Stimulated activated naive B cell treated with anti-CD40 and anti-IgM and Interleukin-4, amounts not matched to agents 10 μg/mL and 1 μg/mL and 100 μg/mL, for 72 hours (primary cell): ENCODE results near the gene PLXNC1.

Source experiments
- ATAC-seq, 2 donors: fragments of 150-1000 bp; cut with Tn5 transposase; replicated peaks; 2 replicates each; pipeline ENCODE4 v1.10.0; 2021; ENCODE audit warnings: moderate library complexity in 1 of 2
- DNase-seq: peaks from one replicate; pipeline ENCODE4 v3.0.0; 2021
- H3K27ac Mint-ChIP-seq: one replicate; pipeline ENCODE4 v1.8.0; 2022; ENCODE audit warnings: mild to moderate bottlenecking, mixed read lengths
- H3K27me3 Mint-ChIP-seq, 2 donors: one replicate each; pipeline ENCODE4 v1.8.0; 2022; ENCODE audit warnings: mixed read lengths in 2 of 2
- H3K36me3 Mint-ChIP-seq, 2 donors: one replicate each; pipeline ENCODE4 v1.8.0; 2022; ENCODE audit warnings: mixed read lengths in 2 of 2, mild to moderate bottlenecking in 1 of 2
- H3K4me1 Mint-ChIP-seq, 2 donors: one replicate each; pipeline ENCODE4 v1.8.0; 2022; ENCODE audit warnings: mixed read lengths in 2 of 2, mild to moderate bottlenecking in 1 of 2
- H3K4me3 Mint-ChIP-seq, 2 donors: one replicate each; pipeline ENCODE4 v1.8.0; 2022; ENCODE audit warnings: mild to moderate bottlenecking in 2 of 2, mixed read lengths in 2 of 2, moderate library complexity in 1 of 2
- H3K9me3 Mint-ChIP-seq, 2 donors: one replicate each; pipeline ENCODE4 v1.8.0; 2022; ENCODE audit warnings: mixed read lengths in 2 of 2, mild to moderate bottlenecking in 1 of 2

Gene PLXNC1

GRCh38 chr12:94144781-94145180 lies 3.6 kb upstream of the PLXNC1 start:
- no peaks in the 10 kb centered on the region for H3K27me3 Mint-ChIP-seq
- no peak for DNase-seq
- H3K27ac Mint-ChIP-seq, result no peak overlapping the region
- peaks cover 24 to 49% of the 10 kb centered on the region in 2 donors for H3K4me1 Mint-ChIP-seq
- no peak for ATAC-seq
- H3K9me3 Mint-ChIP-seq, result no peaks in the 10 kb centered on the region
- H3K4me3 Mint-ChIP-seq, result no peak overlapping the region
- no peaks in the 10 kb centered on the region for H3K36me3 Mint-ChIP-seq

GRCh38 chr12:94145191-94145983 lies 3.0 kb upstream of the PLXNC1 start:
- no peak for DNase-seq
- H3K27me3 Mint-ChIP-seq, result no peaks in the 10 kb centered on the region

GRCh38 chr12:94146166-94146936 lies 2.0 kb upstream of the PLXNC1 start:
- ATAC-seq (no peak), DNase-seq (no peak)
- Mint-ChIP-seq H3K9me3 (no peaks in the 10 kb centered on the region), H3K27me3 (no peaks in the 10 kb centered on the region), H3K4me1 (peaks cover 32 to 50% of the 10 kb centered on the region in 2 donors), H3K27ac (no peak overlapping the region), H3K36me3 (peaks cover 8 to 10% of the 10 kb centered on the region in 2 donors), H3K4me3 (no peak overlapping the region)

More at GRCh38 chr12:94145191-94145983, 3.0 kb upstream of the PLXNC1 start:
- Mint-ChIP-seq H3K4me1 (peaks cover 26 to 48% of the 10 kb centered on the region in 2 donors), H3K36me3 (peaks cover 3 to 4% of the 10 kb centered on the region in 2 donors), H3K9me3 (no peaks in the 10 kb centered on the region), H3K27ac (no peak overlapping the region), H3K4me3 (no peak overlapping the region)
- ATAC-seq, result no peak

GRCh38 chr12:94147387-94147990 lies 888 bp upstream of the PLXNC1 start:
- Mint-ChIP-seq H3K27me3 (no peaks in the 10 kb centered on the region), H3K27ac (peak overlapping the region; percentile 95), H3K4me1 (peaks cover 31 to 55% of the 10 kb centered on the region in 2 donors), H3K36me3 (peaks cover 12 to 16% of the 10 kb centered on the region in 2 donors), H3K4me3 (peak overlapping the region; percentile 89 to 95), H3K9me3 (no peaks in the 10 kb centered on the region)
- ATAC-seq, result peak in 1 of 2 donors; percentile 3
- no peak for DNase-seq

DNA sequence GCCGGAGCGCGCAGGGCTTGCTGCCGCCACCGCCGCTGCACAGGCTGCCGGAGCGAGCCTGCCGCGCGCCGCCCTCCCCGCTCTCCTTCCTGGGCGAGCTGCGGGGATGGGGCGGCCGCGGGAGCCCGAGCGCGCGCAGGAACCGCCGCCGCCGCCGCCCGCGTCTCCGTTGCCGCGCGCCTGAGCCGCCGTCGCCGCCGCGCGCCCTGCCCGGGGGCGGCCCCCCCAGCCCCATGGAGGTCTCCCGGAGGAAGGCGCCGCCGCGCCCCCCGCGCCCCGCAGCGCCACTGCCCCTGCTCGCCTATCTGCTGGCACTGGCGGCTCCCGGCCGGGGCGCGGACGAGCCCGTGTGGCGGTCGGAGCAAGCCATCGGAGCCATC lies 352 bp downstream of the PLXNC1 start:
- ATAC-seq, result peak; percentile 3 to 11
- Mint-ChIP-seq H3K4me3 (peak overlapping the region; percentile 89 to 95), H3K27me3 (no peaks in the 10 kb centered on the region), H3K9me3 (no peaks in the 10 kb centered on the region), H3K27ac (peak overlapping the region; percentile 81), H3K4me1 (peaks cover 41 to 64% of the 10 kb centered on the region in 2 donors), H3K36me3 (peaks cover 21 to 28% of the 10 kb centered on the region in 2 donors)
- no peak for DNase-seq

GRCh38 chr12:94149119-94149780 lies 873 bp downstream of the PLXNC1 start:
- Mint-ChIP-seq H3K27ac (peak overlapping the region; percentile 90), H3K9me3 (no peaks in the 10 kb centered on the region)

DNA sequence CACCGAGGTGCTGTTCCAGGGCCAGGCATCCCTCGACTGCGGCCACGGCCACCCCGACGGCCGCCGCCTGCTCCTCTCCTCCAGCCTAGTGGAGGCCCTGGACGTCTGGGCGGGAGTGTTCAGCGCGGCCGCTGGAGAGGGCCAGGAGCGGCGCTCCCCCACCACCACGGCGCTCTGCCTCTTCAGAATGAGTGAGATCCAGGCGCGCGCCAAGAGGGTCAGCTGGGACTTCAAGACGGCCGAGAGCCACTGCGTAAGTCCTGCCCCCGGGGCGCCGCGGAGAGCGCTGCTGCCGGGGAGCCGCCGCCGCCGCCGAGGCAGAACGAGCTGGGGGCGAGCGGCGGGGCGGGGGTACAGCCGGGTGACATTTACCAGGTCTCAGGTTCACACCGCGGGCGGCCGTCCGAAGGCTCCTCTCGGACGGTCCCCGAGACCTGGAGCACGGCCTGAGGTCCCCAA lies 1.4 kb downstream of the PLXNC1 start:
- H3K36me3 Mint-ChIP-seq, result peaks cover 24 to 32% of the 10 kb centered on the region in 2 donors
- DNase-seq, result no peak
- H3K27me3 Mint-ChIP-seq, result no peaks in the 10 kb centered on the region
- H3K4me1 Mint-ChIP-seq, result peaks cover 44 to 68% of the 10 kb centered on the region in 2 donors
- ATAC-seq, result peak; percentile 3 to 13
- H3K9me3 Mint-ChIP-seq, result no peaks in the 10 kb centered on the region
- H3K4me3 Mint-ChIP-seq, result peak overlapping the region; percentile 89 to 99
- H3K27ac Mint-ChIP-seq, result peak overlapping the region; percentile 90

More at GRCh38 chr12:94149119-94149780, 873 bp downstream of the PLXNC1 start:
- Mint-ChIP-seq H3K4me3 (peak overlapping the region; percentile 89 to 99), H3K36me3 (peaks cover 24 to 32% of the 10 kb centered on the region in 2 donors), H3K4me1 (peaks cover 44 to 68% of the 10 kb centered on the region in 2 donors), H3K27me3 (no peaks in the 10 kb centered on the region)
- ATAC-seq (peak; percentile 25 to 40), DNase-seq (peak; percentile 55)

DNA sequence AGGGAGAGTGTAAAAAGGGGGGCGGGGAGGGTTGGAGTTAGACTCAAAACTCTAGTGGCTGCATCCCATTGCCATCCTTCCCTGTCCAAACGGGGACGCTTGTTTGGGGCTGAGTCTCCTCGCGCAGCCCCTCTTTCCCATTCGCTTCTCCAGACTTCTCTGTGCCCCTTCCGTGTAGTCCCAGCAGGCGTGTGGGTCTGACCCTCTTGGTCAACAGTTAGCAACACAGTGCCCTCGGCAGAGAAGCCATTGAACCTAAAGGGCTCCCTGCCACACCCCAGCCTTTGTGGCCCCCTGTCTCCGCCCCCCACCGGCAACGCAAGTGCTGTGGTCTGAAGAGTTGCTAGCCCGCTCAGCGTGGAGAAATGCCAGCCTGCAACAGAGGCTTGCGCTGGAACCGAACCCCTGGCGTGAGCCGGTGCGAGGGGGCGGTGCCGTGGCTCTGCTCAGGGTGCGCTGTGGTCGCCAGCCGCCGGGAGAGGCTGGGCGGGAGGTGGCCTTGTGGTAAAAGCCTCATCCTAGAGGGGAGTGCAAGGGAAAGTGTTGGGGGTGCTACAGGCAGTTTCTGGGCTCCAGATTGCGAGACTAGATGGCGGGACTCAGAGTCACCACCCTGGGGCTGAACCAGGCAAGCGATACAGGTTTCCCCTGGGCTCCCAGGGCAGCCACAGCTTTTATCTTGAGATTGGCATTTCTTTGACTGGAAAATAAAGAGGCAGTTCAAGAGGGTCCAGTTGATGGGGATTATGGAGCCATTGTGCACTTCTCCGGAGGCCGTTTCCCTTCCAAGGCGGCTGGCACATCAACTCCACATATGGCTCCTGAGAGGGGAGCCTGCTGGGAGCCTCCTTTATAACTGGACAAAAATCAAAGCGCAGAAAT lies 2.1 kb downstream of the PLXNC1 start:
- peaks cover 25 to 34% of the 10 kb centered on the region in 2 donors for H3K36me3 Mint-ChIP-seq
- ATAC-seq (peak; percentile 17 to 30), DNase-seq (peak; percentile 50)

GRCh38 chr12:94151582-94151981 lies 3.2 kb downstream of the PLXNC1 start:
- DNase-seq (no peak), ATAC-seq (no peak)
- H3K9me3 Mint-ChIP-seq, result no peaks in the 10 kb centered on the region
- H3K4me3 Mint-ChIP-seq, result peak overlapping the region; percentile 74 to 89
- peaks cover 42 to 61% of the 10 kb centered on the region in 2 donors for H3K4me1 Mint-ChIP-seq
- peaks cover 30 to 42% of the 10 kb centered on the region in 2 donors for H3K36me3 Mint-ChIP-seq
- H3K27ac Mint-ChIP-seq, result no peak overlapping the region
- H3K27me3 Mint-ChIP-seq, result no peaks in the 10 kb centered on the region

More for the DNA sequence above, 2.1 kb downstream of the PLXNC1 start:
- H3K4me1 Mint-ChIP-seq, result peaks cover 45 to 66% of the 10 kb centered on the region in 2 donors
- peak overlapping the region; percentile 95 for H3K27ac Mint-ChIP-seq
- no peaks in the 10 kb centered on the region for H3K9me3 Mint-ChIP-seq
- peak overlapping the region; percentile 89 to 99 for H3K4me3 Mint-ChIP-seq
- no peaks in the 10 kb centered on the region for H3K27me3 Mint-ChIP-seq

DNA sequence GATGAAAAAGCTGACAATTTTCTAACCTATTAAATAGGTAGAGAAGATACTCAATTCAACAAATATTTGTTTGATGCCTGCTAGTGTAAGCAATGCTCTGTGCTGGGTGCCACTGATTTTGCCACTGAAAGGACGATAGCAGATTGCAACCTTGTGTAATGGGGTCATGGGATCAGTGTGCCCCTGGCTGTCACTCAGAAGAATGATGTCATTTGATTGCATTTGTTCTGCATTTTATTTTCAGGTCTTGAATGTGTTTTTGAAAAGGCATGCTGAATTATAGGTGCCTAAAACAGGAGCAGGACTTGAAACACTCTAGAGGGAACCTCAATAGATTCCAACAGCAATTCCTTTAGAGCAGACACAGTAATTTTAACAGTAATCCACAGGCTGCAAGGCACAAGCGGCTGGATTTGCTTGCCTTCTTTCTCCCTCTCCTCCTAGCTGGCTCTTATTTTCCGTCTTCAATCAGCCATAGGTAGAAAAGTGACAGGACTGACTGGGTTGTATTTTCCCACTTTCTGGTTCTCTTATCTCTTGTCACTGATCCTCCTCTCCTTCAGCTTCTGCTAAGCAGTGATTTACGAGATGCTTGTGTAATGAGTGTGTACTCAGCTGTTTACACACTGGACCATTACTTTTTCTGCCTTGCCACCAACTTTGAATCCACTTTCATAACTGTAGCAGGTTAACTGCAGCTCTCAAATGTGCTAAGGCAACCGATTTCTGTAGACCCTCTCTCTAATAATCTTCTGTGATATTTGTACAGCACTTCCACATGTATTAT lies 4.1 kb downstream of the PLXNC1 start:
- peaks cover 35 to 47% of the 10 kb centered on the region in 2 donors for H3K36me3 Mint-ChIP-seq
- peak overlapping the region in 1 of 2 donors; percentile 47 for H3K4me3 Mint-ChIP-seq
- H3K4me1 Mint-ChIP-seq, result peaks cover 40 to 59% of the 10 kb centered on the region in 2 donors

DNA sequence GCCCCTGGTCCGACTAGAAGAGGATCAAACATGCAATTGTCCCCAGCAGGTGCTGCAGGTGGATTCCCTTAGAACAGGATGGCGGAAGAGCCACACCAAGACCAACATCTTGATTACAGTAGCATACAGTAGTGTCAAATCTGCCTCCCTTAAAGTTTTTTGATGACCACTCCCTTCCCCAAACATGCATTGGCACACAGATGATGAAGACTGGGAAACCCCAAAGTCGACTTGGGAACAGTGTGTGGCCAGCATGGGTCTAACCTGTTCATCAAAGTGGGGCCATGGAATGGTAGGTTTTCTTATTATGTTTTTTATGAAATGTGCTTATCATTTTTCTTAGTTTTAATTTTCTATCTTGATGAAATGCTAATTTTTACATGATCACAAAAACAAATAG lies 8.8 kb downstream of the PLXNC1 start:
- Mint-ChIP-seq H3K27me3 (no peaks in the 10 kb centered on the region), H3K9me3 (peaks cover 0 to 2% of the 10 kb centered on the region in 2 donors), H3K4me1 (peaks cover 47 to 50% of the 10 kb centered on the region in 2 donors), H3K4me3 (no peak overlapping the region), H3K27ac (no peak overlapping the region), H3K36me3 (peaks cover 43 to 63% of the 10 kb centered on the region in 2 donors)
- ATAC-seq (peak in 1 of 2 donors; percentile 20), DNase-seq (no peak)

More for the DNA sequence above, 4.1 kb downstream of the PLXNC1 start:
- no peaks in the 10 kb centered on the region for H3K9me3 Mint-ChIP-seq
- ATAC-seq (no peak), DNase-seq (no peak)
- H3K27me3 Mint-ChIP-seq, result no peaks in the 10 kb centered on the region
- no peak overlapping the region for H3K27ac Mint-ChIP-seq

DNA sequence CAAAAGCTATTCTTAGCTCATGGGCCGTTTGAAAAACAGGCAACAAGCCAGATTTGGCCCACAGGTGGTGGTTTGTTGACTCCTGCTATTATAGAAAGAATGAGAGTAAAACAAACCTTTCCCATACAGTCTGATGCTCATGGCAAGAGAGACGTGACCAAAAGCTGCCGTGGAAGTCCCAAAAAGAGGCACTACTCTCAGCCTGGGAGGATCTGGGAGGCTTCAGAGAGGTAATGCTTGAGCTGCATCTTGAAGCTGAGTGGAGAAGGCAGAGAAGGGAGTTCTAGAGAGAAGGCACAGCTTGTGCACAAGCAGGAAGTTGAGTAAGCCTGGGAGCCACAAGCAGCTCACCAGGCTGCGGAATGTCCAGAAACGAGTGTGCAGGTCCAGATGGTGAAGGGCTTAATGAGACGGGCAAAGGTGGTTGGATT lies 9.6 kb downstream of the PLXNC1 start:
- peaks cover 48% of the 10 kb centered on the region in 2 donors for H3K4me1 Mint-ChIP-seq
- ATAC-seq (peak; percentile 82 to 91), DNase-seq (peak; percentile 26)
- peak overlapping the region; percentile 57 to 71 for H3K4me3 Mint-ChIP-seq
- H3K36me3 Mint-ChIP-seq, result peaks cover 44 to 63% of the 10 kb centered on the region in 2 donors
- peaks cover 0 to 4% of the 10 kb centered on the region in 2 donors for H3K9me3 Mint-ChIP-seq
- no peaks in the 10 kb centered on the region for H3K27me3 Mint-ChIP-seq
- peak overlapping the region; percentile 87 for H3K27ac Mint-ChIP-seq
